HFF-Myc (cell line): ENCODE measurements around the gene S1PR3.

Experiments
- DNase-seq: peaks from one replicate; pipeline ENCODE4 v3.0.0-alpha.2; 2011; ENCODE audit warnings: low read depth; ENCODE audit errors: extremely low read depth
- H3K4me3 ChIP-seq: replicated peaks from 2 replicates; pipeline ENCODE4 v1.5.1; 2011; ENCODE audit warnings: low read depth, mild to moderate bottlenecking, control low read depth, low read length
- CTCF ChIP-seq: IDR thresholded peaks from 2 replicates; pipeline ENCODE4 v1.5.1; 2012; ENCODE audit warnings: mild to moderate bottlenecking, low read depth, low read length, control low read depth; ENCODE audit errors: missing control alignments

The S1PR3 gene

DNA sequence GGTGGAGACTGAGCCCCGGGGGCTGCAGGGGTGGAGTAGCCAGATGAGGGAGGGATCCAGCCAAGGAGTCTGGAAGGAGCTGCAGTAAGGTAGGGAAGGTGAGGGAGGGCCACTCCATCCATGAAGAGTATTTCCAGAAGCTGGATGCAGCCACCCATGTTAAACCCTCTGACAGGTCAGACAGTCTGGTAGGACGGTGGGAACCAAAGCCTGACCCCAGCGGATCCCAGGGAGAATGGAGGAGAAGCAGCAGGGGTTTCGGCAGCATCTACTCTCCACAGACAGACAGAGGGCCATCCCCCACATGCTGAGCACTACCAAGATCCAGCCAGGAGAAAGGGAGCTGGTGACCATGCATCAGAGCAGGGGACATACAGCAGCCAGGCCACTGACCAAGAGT, 22.5 kb upstream of the S1PR3 start:
- no peak overlapping the region for H3K4me3 ChIP-seq
- DNase-seq: no peak
- no peak for TF ChIP-seq CTCF

DNA sequence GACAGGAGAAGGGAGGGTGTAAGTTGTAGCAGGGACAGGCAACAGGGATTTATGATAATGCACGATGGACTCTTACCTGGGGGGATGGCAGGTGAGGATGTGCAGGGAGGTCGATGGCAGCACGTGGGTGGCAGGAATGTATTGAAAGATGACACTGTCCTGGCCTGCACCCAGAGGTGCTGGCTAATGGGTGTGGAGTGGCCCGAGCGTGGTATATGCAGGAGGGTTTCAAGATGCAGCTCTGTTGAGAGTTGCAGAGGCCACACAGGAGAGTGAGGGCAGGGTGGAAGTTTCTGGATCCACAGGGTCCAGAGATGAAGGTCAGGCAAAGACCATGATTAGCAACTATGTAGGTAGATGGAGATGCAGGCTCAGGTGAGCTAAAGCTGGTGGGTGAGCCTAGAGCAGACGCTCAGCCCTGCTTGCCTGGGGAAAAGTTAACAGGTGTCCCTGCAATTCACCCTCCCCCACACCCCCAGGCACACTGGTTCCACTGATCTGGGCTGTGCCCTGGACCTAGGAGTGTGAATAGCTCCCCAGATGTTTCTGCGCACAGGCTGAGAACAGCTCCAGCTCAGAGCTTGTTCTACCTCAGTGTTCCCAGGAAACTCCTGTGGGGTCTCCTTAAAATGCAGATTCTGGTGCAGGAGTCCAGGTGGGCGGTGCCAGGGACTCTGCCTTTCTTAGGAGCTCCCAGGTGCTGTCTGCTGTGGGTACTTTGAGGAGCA, 21.5 kb upstream of the S1PR3 start:
- no peak for TF ChIP-seq CTCF
- H3K4me3 ChIP-seq: no peak overlapping the region
- DNase-seq: no peak

- no peak overlapping the region for H3K4me3 ChIP-seq
- TF ChIP-seq CTCF: no peak
- no peak for DNase-seq
Observed at GRCh38 chr9:88971131-88971960, 19.9 kb upstream of the S1PR3 start.

GRCh38 chr9:88972401-88972800, 18.9 kb upstream of the S1PR3 start:
- no peak for TF ChIP-seq CTCF
- H3K4me3 ChIP-seq: no peak overlapping the region
- DNase-seq: no peak

GRCh38 chr9:88973281-88974045, 17.8 kb upstream of the S1PR3 start:
- no peak overlapping the region for H3K4me3 ChIP-seq
- no peak for TF ChIP-seq CTCF

GRCh38 chr9:88974641-88975040, 16.6 kb upstream of the S1PR3 start:
- H3K4me3 ChIP-seq: no peak overlapping the region
- no peak for DNase-seq
- no peak for TF ChIP-seq CTCF

More at GRCh38 chr9:88973281-88974045, 17.8 kb upstream of the S1PR3 start:
- DNase-seq: no peak
